Ishikawa (cell line): ENCODE data around the gene TBC1D24.

Experiments used
- CEBPB ChIP-seq: IDR thresholded peaks from 2 replicates; pipeline ENCODE4 v1.6.1; 2012
- EGR1 ChIP-seq: IDR thresholded peaks from 2 replicates; pipeline ENCODE4 v1.6.1; 2012
- EP300 ChIP-seq: IDR thresholded peaks from 2 replicates; pipeline ENCODE4 v1.6.1; 2012; ENCODE audit warnings: borderline replicate concordance
- NFIC ChIP-seq: IDR thresholded peaks from 2 replicates; pipeline ENCODE4 v1.6.1; 2012
- RAD21 ChIP-seq: IDR thresholded peaks from 2 replicates; pipeline ENCODE4 v1.6.1; 2012; ENCODE audit warnings: low read depth
- REST ChIP-seq: IDR thresholded peaks from 2 replicates; pipeline ENCODE4 v1.6.1; 2012; ENCODE audit warnings: low read depth, mild to moderate bottlenecking
- TAF1 ChIP-seq: IDR thresholded peaks from 2 replicates; pipeline ENCODE4 v1.6.1; 2012; ENCODE audit warnings: low read depth, mild to moderate bottlenecking
- TCF12 ChIP-seq: IDR thresholded peaks from 2 replicates; pipeline ENCODE4 v1.6.1; 2012; ENCODE audit warnings: low read depth
- TEAD4 ChIP-seq: IDR thresholded peaks from 2 replicates; pipeline ENCODE4 v1.6.1; 2012
- YY1 ChIP-seq: IDR thresholded peaks from 2 replicates; pipeline ENCODE4 v1.6.1; 2012; ENCODE audit warnings: low read depth
- TF ChIP-seq, protein P1 (sequence below): IDR thresholded peaks from 2 replicates; pipeline ENCODE4 v1.6.1; 2012
- TF ChIP-seq, protein P2 (sequence below): IDR thresholded peaks from 2 replicates; pipeline ENCODE4 v1.6.1; 2012

- TF ChIP-seq EGR1: no peak
- no peak for TF ChIP-seq TCF12
- TF ChIP-seq EP300: no peak
- TF ChIP-seq, protein P1, sequence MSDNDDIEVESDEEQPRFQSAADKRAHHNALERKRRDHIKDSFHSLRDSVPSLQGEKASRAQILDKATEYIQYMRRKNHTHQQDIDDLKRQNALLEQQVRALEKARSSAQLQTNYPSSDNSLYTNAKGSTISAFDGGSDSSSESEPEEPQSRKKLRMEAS: no peak
- no peak for TF ChIP-seq CEBPB
- TF ChIP-seq TAF1: no peak
- TF ChIP-seq TEAD4: no peak
- no peak for TF ChIP-seq YY1
- TF ChIP-seq NFIC: no peak
- no peak for TF ChIP-seq REST
- TF ChIP-seq, protein P2, sequence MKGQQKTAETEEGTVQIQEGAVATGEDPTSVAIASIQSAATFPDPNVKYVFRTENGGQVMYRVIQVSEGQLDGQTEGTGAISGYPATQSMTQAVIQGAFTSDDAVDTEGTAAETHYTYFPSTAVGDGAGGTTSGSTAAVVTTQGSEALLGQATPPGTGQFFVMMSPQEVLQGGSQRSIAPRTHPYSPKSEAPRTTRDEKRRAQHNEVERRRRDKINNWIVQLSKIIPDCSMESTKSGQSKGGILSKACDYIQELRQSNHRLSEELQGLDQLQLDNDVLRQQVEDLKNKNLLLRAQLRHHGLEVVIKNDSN: no peak
- TF ChIP-seq RAD21: no peak
Observed at GRCh38 chr16:2496223-2497115, 21.5 kb downstream of the TBC1D24 start.
